GM12872 (cell line): ENCODE measurements around the gene NKIRAS1.

Experiments
- TF ChIP-seq, protein P1 (sequence below): IDR thresholded peaks from 3 replicates; pipeline ENCODE4 v1.5.1; 2011; ENCODE audit warnings: low read depth, mild to moderate bottlenecking, low read length, moderate library complexity; ENCODE audit not compliant: insufficient read depth

Gene NKIRAS1

DNA sequence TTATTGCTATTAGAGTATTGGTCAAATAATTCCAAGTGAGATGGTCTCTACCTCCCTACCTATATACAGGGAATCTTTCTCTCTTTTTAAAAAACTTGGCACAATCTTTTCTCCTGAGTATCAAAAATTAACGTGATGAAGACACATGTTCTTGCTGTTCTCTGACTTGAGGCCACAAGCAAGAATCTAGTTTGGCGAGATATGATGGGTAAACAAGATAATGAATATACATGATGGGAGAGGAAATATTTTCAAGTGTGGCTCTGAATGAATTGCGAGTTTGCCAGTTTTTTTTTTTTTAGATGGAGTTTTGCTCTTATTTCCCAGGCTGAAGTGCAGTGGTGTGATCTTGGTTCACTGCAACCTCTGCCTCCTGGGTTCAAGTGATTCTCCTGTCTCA is 39.9 kb upstream of the NKIRAS1 start:
- TF ChIP-seq, protein P1, sequence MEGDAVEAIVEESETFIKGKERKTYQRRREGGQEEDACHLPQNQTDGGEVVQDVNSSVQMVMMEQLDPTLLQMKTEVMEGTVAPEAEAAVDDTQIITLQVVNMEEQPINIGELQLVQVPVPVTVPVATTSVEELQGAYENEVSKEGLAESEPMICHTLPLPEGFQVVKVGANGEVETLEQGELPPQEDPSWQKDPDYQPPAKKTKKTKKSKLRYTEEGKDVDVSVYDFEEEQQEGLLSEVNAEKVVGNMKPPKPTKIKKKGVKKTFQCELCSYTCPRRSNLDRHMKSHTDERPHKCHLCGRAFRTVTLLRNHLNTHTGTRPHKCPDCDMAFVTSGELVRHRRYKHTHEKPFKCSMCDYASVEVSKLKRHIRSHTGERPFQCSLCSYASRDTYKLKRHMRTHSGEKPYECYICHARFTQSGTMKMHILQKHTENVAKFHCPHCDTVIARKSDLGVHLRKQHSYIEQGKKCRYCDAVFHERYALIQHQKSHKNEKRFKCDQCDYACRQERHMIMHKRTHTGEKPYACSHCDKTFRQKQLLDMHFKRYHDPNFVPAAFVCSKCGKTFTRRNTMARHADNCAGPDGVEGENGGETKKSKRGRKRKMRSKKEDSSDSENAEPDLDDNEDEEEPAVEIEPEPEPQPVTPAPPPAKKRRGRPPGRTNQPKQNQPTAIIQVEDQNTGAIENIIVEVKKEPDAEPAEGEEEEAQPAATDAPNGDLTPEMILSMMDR: no peak

DNA sequence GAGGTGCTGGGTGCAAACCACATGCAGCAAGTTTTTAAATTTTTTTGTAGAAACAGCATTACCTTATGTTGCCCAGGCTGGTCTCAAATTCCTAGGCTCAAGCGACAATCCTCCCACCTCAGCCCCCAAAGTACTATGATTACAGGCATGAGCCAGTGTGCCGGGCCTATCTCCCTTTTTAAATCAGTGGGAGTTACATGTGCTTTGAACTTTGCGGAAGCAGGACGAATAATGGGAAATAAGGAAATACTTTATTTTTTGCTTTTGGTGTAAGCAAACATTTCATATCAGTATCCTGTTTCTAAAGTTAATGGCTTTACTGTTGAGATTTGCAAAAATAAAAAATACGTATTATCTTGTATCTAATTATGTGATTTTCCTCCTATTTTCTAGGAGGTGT is 37.4 kb upstream of the NKIRAS1 start:
- TF ChIP-seq, protein P1: no peak

DNA sequence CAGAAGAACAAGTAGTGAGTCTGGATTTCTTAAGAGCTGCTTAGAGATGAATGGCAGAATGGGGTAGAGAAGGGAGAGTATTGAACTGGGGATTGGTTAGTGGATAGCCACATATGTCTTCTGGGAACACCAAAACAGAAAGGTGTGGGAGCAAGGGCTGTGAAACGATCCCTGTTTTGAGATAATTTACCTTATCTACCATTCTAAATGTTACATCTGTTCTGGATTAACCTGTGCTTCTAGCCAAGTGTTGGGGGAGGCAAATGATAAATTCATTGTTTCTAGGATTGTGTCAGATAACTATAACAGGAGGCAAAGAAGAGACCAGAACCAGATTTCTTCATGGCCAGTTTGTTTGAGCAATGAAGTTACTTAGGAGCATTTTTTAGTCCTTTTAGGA is 36.7 kb upstream of the NKIRAS1 start:
- TF ChIP-seq, protein P1: no peak

DNA sequence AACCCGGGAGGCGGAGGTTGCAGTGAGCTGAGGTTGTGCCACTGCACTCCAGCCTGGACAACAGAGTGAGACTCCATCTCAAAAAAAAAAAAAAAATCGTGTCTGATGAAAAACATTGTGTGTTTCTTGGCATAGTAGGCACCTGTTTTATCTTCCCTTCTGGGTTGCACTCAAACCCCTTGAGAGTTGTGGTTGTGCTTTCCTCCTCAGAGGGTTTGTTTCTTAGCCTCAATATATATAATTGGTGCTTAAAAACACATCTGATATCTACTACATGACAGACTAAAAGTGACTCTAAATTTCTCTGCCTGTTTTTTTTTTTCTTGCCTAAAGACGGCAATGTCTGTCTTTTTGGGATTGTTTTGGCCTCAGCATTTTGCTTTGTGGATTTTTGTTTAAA is 35.9 kb upstream of the NKIRAS1 start:
- TF ChIP-seq, protein P1: no peak

DNA sequence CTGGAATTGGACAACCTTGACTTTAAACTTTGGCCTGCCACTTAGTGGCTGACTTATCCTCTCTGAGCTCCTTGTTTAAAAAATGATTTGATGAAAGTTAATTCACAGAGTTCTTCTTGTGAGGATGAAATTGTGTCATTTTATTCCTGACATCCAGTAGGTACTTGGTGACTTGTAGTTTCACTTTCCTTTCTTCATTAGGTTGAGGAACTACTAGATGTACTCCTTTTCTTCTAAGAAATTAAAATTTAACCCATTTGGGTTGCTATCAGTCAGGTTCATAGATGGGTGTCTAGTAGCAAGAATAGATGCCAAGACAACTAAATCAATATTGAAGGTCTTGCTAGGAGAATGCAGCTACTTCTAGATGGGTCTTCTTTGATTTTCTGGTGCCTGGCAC is 33.5 kb upstream of the NKIRAS1 start:
- TF ChIP-seq, protein P1: no peak

DNA sequence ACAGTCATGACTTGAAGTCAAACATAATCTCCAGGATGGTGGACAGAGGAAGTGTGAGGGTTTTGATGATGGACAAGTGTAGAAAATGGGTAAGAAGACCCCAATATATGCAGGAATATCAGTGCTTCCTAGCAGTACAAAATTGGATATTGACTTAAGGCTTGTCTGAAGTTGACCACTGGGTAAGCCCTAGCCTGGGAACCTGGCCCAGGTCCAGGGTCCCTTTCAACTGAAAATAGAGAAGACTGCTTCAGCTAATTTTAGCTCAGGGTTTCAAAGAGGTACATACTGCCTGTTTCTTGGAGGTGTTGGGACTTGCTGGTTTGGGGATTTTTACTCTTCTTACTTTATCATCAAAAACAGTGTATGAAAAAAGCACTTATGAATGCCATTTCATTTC is 33.0 kb upstream of the NKIRAS1 start:
- TF ChIP-seq, protein P1: no peak

DNA sequence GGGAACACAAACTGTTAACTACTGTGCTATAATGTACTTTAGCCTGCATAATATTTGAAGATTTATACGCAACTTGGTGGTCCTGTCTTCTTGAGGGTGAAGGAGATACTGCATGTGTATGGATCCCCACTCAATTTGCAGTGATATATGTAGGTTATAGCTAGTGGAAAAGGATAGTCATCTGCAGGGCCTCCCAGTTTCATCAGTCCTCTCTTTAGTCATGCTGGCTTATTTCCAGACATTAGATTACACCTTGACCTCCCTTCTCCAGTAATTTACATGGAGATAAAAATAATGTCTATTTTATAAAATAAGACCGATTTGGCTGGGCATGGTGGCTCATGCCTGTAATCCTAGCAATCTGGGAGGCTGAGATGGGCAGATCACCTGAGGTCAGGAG is 32.0 kb upstream of the NKIRAS1 start:
- TF ChIP-seq, protein P1: no peak
